GM19239 (cell line): ENCODE data around the gene ITM2C.

Experiments used
- DNase-seq: peaks from one replicate; pipeline ENCODE4 v3.0.0; 2011; ENCODE audit warnings: low spot score; ENCODE audit not compliant: insufficient read length
- FAIRE-seq: peaks from 2 replicates; lab custom pipeline; 2011; peaks lifted over from hg19 to GRCh38; lab: Jason Lieb, UNC

The ITM2C gene

DNA sequence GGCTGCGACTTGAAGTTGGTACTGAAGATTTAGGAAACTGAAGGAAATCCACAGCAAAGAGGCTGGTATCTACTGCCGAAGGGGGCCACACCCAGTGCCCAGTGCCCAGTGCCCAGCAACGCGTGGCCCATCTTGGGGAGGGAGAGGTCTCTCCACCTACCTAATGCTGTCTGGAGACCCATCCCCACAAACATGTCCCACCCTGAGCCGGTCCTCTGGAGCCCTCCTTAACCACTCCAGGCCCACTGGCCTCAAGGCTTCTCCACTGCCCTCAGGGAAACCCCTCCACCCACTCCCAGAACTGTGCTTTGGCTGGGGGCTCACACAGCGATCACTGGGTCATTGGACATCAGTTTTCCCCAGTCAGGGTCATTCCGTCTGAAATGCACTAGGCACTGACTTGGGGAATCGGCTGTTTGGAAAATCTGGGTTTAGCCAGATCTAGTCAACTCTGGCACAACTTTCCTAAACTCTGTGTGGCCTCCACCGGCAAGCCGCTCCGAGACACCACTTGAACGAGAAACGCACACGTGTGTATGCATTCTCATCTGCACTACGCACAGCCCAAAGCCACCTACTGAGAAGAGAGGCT, 40.2 kb downstream of the ITM2C start:
- FAIRE-seq = no peak
- DNase-seq = no peak

DNA sequence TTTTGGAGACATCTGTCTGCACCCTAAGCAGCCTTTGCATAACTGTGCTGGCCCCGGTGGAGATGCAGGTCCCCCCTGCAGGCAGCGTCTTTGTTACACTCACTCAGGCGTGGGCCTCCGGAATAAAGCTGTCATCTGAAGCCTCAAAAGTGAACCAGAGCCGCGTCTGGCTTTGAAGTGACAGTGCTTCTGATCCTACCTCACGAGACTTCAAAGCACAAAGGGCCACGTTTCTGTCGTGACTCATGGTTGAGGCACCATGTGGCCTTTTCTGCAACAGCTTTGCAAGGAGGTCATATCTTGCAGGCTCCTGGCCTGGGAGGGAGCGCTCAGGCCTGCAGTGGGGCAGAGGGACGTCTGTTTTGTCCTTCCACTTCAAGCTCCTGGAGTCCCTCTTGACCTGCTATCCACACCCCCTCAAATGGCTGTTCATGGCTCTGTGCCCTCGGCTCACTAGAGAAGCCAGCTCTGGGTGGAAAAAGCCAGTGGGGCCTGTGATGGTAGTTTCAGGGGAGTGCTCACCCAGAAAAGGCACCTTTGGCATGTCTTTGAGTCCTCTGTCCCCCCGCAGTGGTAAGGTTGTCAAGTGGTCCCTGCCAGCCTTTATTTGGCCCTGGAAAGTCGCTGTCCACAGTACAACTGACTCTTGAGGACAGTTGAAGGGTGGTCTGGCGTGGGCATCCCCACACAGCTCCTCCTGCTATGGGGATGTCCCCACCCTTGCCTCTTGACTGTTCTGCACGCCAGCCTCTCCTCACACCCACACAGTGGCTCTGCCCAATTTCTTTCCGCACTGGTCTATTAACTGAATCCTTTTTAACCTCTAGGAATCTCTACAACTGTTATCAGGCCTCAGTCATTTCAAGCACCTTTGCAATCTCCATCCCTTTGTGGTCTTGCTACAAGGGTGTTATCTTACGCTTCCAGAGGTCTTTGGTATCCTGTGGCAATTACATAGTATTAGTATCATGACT, 41.0 kb downstream of the ITM2C start:
- FAIRE-seq (no peak), DNase-seq (no peak)

DNA sequence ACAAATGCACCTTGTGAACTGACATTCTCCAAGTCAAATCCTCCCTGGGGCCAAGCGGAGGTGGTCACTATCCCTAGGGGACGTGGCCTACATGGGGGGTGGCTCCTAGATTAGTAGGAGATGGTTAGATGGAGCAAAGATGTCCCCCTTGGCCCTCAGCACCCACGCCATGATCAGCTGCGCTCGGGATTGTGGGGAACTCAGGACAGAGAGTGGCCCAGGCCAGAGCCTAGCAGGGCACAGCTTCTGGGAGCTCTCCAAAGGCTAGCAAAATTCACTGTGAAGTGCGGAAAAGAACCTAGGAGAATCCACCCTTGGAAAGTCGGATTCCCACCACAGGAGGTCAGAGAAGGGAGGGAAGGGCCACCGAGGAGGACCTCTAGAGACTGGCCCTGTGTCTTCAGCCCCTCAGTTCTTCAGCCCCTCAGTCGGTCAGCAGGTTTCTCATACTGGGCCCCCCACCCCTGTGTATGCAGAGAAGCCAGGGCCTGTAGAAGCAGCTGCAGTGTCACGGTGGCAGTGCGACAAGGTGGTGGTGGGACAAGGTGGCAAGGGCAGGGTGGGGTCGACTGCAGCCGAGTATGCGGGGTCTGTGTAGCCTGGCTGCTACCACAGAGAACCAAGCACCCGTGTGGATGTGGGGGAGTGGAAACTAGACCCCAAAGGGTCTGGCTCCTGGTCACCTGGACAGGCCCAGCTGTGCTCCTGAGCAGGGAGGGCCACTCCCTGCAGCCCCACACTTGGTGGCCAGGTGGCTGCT, 41.9 kb downstream of the ITM2C start:
- no peak for DNase-seq
- FAIRE-seq = no peak

DNA sequence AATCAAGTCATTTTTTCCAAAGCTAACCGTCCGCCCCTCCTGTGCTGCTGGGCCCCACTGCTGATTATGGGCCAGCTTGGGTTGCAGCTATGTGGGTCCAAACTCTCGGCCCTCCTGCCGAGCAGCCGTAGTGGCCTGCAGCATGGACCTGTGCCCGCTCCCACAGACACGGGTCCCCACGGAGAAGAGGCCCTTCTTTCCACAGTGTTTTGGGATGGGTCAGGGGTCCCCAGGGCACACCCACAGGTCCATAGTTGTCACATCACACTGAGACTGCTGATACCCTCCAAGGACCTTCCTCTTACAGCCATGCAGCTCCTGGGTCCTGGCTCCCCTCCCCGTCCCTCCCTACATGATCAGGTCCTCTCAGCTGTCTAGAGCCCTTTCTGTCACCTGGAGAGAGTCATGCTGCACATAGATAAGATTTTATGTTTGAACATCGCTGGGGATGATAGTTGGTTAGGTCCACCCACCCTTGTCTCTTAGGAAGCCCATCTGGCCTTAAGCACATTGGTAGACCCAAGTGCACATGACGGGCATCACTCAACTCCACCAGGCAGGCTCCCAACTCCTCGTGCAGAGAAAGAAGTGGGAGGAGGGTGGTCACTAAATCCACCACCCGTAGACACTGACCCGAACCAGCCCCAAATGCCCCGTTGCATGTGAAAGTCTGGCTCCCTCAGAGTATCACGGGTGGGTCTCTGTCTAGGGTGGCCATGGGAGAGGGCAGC, 42.8 kb downstream of the ITM2C start:
- DNase-seq (no peak), FAIRE-seq (no peak)

DNA sequence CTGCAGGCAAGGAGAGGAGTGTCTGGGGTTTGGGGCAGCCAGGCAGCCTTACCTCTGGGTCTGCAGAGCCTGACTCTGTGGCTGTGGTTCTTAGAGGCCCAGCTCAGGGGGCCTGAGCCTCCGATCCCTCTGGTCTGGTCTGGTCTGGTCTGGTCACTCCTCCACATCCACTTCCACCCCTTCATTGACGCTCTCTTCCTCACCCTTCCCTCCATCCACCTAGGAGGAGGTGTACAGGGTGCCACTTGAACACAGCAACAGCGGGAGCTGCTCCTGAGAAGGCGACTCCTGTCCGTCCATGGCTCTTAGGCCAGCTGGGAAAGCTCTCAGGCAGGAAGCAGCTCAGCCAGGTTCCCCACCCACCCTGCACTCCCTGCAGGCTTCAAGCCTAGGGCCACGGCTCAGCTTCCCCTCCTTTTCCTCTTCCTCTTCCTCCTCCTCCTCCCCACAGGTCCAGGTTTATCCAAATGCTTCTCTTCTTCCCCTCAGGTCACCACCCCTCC, 43.4 kb downstream of the ITM2C start:
- FAIRE-seq (no peak), DNase-seq (no peak)

DNA sequence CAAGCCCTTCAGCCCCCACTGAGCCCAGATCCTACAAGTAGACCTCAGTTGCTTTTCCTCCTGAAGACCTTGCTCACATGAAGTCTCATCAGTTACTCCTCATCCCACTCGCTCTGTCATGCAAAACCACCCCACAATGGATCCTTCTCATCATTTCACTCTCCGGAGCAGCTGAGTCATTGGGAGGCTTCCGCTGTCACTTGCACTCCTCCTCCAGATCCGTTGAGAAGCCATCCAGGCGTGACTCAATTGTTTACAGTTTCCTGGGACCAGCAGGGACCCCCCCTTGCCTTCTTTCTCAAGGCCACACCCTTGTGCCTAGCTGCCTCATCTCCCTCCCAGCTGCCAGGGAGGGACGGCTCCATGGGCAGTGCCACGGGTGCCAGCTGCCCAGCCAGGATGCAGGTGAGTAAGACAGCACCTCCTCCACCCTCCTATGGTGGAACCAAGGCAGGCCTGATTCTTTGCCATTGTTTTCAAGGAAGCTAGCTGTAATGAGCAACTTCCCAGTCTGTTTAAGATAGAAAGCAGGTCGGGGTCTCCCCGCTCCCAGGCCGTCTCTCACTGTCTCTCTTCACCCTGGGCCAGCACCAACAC, 44.0 kb downstream of the ITM2C start:
- DNase-seq (no peak), FAIRE-seq (peak; percentile 59)

DNA sequence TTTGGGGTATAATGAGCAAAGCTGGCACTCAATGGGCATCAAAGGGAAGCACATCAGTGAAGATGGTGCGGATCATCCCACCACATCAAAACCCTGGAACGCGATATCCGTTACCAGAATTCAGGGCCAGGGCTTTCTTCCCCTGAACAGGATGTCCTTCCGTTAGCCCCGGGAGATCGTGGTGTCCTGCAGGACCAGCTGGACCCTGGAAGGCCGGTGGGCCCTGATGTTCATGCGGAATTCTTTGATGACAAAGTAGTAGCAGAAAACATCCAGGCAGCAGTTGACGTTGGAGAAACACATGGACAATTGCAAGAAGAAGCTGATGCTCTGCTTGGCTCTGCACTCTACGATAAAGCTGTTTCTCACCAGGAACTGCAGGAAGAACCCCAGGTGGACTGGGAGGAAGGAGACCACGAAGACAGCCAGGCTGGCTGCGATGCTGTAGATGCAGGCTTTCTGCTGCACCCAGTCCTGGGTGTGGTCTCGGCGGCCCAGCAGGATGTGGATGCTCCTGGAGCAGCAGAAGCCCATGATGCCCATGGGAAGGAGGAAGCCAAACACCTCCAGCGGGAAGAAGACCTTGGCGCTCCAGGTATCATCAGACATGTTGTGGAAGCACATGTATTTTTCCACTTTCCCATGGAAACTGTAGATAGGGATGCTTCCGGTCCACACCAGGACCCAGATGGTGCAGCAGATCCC, 45.3 kb downstream of the ITM2C start:
- DNase-seq = no peak
- FAIRE-seq = no peak

DNA sequence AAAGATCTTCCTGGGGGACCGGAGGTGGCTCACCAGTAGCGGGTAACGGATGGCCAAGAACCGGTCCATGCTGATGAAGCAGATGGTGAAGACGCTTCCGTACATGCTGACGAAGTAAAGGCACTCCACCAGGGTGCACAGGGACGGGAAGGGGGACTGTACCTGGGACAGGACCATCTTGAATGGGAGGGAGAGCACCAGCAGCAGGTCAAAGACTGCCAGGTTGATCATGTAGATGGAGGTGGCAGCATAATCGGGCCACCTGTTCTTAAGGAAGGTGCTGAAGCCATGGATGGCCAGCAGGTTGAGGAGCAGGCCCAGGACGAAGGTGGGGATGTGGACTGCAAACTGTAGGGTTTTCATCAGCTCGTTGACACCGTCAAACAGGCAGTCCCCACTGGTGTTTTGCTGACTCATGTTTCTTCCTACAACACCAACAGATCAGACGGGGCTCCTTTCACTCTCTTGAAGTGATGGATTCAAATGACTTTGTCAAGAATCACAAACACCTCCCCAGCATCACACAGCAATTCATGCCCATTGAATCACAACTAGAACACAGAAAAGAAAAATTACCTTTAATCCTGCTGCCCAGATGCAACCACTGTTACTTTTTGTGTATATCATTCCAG, 45.9 kb downstream of the ITM2C start:
- FAIRE-seq (no peak), DNase-seq (no peak)

DNA sequence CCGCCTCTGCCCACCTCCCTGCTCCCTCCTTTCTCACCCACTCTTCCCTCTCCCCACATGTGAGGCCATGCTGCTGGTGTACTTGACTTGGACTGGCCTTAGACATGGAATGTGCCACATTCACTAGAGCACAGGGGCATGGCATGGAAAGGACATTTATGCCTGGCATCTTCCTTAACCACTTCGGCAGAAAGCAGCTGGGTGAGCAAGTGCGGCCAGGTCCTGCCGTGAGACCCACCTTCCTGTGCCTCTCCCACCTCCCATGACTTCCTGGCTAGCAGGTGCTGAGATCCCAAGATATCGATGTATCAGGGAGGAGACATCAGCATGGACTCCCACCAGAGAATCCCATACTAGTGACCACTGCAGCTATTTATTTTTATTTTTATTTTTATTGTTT, 47.3 kb downstream of the ITM2C start:
- no peak for DNase-seq
- FAIRE-seq = no peak

DNA sequence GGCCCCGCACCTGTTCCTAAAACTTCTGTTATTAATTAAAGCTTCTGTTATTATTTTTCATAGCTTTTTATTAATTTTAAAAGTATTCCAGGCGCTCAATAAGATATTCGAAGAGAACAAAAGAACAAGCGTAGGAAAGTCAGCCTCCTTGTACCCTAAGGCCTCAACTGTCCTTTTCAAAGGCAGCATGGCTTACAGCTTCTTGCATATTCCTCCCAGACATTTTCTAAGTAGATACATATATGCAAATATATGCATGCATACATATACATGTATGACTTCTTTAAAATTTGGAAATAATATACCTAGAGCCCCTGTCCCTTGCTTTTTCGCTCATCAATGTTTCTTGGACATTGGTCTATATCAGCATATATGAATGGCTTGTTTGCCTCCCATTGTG, 48.0 kb downstream of the ITM2C start:
- no peak for FAIRE-seq
- DNase-seq = no peak

DNA sequence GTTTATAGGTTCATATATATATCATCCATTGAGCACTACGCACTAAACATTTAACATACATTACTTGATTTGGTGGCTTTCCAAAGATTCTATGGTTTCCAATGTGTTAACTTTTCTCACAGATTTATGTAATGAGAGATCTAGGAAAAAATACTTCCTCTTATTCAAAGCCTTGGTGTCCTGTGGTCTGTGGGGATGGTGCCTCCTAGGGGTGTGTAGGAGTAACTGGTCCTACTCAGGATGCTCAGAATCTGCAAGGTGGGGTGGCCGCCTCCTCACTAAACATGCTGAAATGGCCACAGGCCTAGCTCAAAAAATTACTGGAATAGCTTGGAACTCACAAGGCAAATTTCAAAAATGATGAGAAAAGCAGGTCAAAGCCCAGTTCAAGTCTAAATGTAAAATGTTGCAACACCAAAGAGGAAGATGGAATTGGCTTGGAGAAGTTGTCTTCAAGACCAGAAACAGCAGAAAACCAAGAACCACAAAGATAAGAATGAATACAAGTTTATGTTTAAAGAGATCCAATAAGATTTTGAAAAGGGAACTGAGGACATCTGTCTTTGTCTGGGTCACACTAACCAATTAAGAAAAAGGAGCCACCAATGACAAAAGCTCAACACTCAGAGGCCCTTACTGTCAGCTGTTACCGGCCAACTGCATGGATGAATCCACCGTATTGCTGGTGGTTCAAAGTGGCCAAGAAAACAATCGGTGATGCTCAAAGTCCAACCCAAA, 48.8 kb downstream of the ITM2C start:
- peak; percentile 58 for FAIRE-seq

DNA sequence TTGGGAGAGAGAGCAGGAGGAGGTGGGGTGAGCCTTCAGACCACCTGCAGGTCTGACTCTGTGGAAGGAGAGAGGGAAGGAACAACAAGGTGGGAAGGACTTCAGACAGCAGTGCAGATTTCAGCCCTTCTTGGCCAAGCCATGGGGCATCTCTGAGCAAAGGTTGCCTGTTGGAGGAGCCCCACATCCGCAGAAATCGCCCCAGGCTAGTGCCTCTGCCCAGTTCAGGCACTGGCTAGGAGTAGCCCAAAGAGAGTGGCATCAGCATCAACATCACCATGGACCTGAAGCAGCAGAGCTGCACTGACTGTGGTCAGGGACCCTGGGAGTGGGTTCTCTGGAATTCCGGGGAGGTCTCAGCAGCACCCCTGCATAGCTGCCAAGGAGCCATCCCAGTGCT, 50.1 kb downstream of the ITM2C start:
- FAIRE-seq (no peak), DNase-seq (no peak)

More for the DNA sequence above, 48.8 kb downstream of the ITM2C start:
- no peak for DNase-seq

DNA sequence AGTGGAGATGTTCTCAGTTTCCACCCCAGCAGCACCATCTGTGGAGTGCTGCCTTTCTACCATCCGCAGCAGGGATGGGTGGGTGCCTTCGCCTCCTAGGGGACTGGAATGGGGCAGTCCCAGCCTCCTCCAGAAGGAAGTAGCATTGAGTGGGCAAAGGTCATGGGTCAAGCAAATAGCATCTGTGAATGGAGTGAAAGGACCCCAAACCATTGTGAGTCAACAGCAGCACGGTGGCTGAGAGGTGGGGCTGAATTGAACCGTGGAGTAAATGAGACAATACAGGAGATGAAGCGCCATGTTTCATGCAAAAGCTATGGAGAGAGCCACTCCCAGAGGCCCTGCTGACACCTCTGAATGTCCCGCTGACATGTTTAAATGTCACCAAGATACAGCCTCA, 50.6 kb downstream of the ITM2C start:
- no peak for DNase-seq
- FAIRE-seq = no peak

DNA sequence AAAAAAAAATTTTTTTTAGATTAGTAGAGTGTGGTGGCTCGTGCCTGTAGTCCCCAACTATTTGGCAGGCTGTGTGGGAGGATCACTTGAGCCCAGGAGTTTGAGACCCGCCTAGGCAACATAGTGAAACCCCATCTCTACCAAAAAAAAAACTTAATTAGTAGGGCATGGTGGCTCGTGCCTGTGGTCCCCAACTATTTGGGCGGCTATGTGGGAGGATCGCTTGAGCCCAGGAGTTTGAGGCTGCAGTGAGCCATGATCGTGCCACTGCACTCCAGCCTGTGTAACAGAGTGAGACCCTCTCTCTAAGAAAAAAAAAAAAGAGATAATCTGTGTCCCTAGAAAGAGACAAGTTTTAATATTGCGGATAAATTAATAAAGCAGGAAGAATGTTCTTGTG, 51.5 kb downstream of the ITM2C start:
- no peak for DNase-seq
- FAIRE-seq = no peak

DNA sequence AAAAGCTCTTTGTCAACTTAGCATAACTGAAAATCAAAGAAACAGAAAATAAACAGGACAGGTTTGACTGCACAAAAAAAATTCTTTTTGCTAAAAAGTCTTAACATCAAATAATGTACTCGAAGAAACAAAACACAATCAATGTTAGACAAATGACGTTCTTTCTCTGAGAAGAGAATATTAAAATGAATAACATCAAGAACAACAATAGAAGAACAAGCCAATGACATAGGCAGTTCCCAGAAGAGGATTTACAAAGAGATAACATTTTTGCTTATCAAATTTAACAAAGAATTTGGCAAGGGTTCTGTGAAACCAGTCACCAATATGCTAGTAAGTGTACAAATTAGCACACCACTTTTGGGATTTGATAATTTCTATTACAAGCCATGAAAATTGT, 54.5 kb downstream of the ITM2C start:
- FAIRE-seq = peak; percentile 61
- no peak for DNase-seq

DNA sequence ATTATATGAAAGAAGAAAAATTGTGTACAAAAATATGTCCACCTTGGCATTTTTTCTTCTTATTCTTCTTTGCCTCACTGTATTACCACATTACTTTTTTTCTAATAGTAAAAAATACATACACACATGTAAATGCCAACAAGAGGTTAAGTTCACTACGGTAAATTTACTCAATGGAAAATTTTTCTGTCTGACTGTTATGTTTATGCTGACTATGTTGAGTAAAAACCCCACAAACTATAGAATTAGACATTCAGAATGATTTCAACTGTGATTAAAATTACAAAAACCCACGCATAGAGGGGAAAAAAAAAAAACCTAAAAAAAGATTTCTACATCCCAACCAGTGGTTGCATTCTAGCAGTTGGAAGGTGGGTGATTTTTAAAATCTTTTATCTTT, 54.9 kb downstream of the ITM2C start:
- FAIRE-seq (no peak), DNase-seq (no peak)

DNA sequence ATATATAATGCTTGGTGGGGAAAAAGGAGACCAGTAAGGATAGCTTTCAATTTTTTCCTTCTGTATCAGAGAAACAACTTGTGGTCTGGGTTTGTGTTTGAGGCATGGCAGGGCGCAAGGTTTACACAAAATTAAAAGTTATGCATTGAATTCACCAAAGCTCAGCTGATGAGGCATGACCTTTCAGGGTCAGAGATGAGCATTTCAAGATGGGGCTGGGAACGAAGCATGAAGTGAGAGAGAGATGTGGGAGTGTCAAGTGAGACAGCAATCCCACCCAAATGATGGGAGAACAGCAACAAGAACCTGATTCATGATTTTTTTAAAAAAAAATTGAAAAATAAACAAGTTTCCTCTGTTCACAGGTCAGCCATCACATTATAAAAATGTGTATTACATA, 55.4 kb downstream of the ITM2C start:
- DNase-seq (no peak), FAIRE-seq (peak; percentile 55)
